HEK293 (cell line): Measurements from ENCODE around the gene MUC5B.

Experiments used
- CTCF ChIP-seq: fragments of 450-650 bp; formaldehyde crosslinking; IDR thresholded peaks from 2 replicates; pipeline ENCODE4 v1.5.1; 2016; ENCODE audit warnings: missing biosample characterization, missing genetic modification characterization
- ELK4 ChIP-seq: IDR thresholded peaks from 2 replicates; pipeline ENCODE4 v1.6.1; 2011; ENCODE audit warnings: mild to moderate bottlenecking, low read depth, low read length, borderline replicate concordance
- REST ChIP-seq: fragments of 450-650 bp; formaldehyde crosslinking; IDR thresholded peaks from 2 replicates; pipeline ENCODE4 v1.5.1; 2016; ENCODE audit warnings: missing biosample characterization, missing genetic modification characterization
- WT1 ChIP-seq: fragments of 450-650 bp; formaldehyde crosslinking; IDR thresholded peaks from 2 replicates; pipeline ENCODE4 v1.5.1; 2016; ENCODE audit warnings: missing biosample characterization, missing genetic modification characterization
- YY1 ChIP-seq: fragments of 450-650 bp; formaldehyde crosslinking; IDR thresholded peaks from 2 replicates; pipeline ENCODE4 v1.5.1; 2018; ENCODE audit warnings: missing biosample characterization, missing genetic modification characterization
- ZBTB20 ChIP-seq: fragments of 450-650 bp; formaldehyde crosslinking; IDR thresholded peaks from 2 replicates; pipeline ENCODE4 v1.5.1; 2016; ENCODE audit warnings: missing biosample characterization, missing genetic modification characterization
- ZBTB7A ChIP-seq: fragments of 450-650 bp; formaldehyde crosslinking; IDR thresholded peaks from 2 replicates; pipeline ENCODE4 v1.5.1; 2016; ENCODE audit warnings: low read depth, missing biosample characterization, missing genetic modification characterization
- ZNF138 ChIP-seq: fragments of 450-650 bp; formaldehyde crosslinking; IDR thresholded peaks from 2 replicates; pipeline ENCODE4 v1.5.1; 2016; ENCODE audit warnings: missing biosample characterization, missing genetic modification characterization, borderline replicate concordance
- ZNF274 ChIP-seq, 2 experiments: fragments of 200-500 bp in 1 of 2; fragments of 450-650 bp in 1 of 2; sonication (Bioruptor generic) in 1 of 2; formaldehyde crosslinking in 1 of 2; IDR thresholded peaks; 2 replicates each; pipeline versions ENCODE4 v1.5.1 to v1.6.1; 2014 to 2016; ENCODE audit warnings: borderline replicate concordance in 1 of 2, inconsistent platforms in 1 of 2, low read length in 1 of 2, missing biosample characterization in 1 of 2, missing genetic modification characterization in 1 of 2
- ZNF596 ChIP-seq: fragments of 450-650 bp; IDR thresholded peaks from 2 replicates; pipeline ENCODE4 v1.5.0; 2018; ENCODE audit warnings: missing biosample characterization, mild to moderate bottlenecking, missing genetic modification characterization, moderate library complexity
- ZNF639 ChIP-seq: fragments of 450-650 bp; formaldehyde crosslinking; IDR thresholded peaks from 2 replicates; pipeline ENCODE4 v1.5.1; 2016; ENCODE audit warnings: missing biosample characterization, missing genetic modification characterization
- ZSCAN4 ChIP-seq: fragments of 450-650 bp; formaldehyde crosslinking; IDR thresholded peaks from 2 replicates; pipeline ENCODE4 v1.5.1; 2017; ENCODE audit warnings: missing biosample characterization, missing genetic modification characterization
- ZXDB ChIP-seq: fragments of 450-650 bp; formaldehyde crosslinking; IDR thresholded peaks from 2 replicates; pipeline ENCODE4 v1.5.1; 2016; ENCODE audit warnings: missing biosample characterization, missing genetic modification characterization

- TF ChIP-seq CTCF (tag by site-specific recombination) (no peak), ZNF274 (IDR thresholded peaks at IDR 0.05; ENCODE audit: low read length) (no peak), ZNF274 (tag by site-specific recombination; IDR thresholded peaks at IDR 0.05; ENCODE audit: borderline replicate concordance) (no peak), YY1 (tag by site-specific recombination) (no peak), ZNF639 (tag by site-specific recombination) (no peak), ZSCAN4 (tag by site-specific recombination) (no peak), ZBTB20 (tag by site-specific recombination) (no peak), ZBTB7A (tag by site-specific recombination) (no peak), WT1 (tag by site-specific recombination) (no peak), ELK4 (no peak), ZXDB (tag by site-specific recombination) (no peak), ZNF596 (tag by site-specific recombination) (no peak), ZNF138 (tag by site-specific recombination) (no peak), REST (tag by site-specific recombination) (no peak)
These were observed 79.7 kb downstream of the MUC5B start for GRCh38 chr11:1302461-1303125.
